HG02943 (cell line): ENCODE results near the gene ITGA2.

ENCODE experiments used
- ATAC-seq: cut with Tn5 transposase; IDR thresholded peaks from one replicate; pipeline ENCODE4 v1.9.1; 2021; ENCODE audit warnings: mild to moderate bottlenecking, low read depth, moderate library complexity; ENCODE audit not compliant: unreplicated experiment

The ITGA2 gene

GRCh38 chr5:53048248-53048647 lies 59.1 kb downstream of the ITGA2 start:
- ATAC-seq = no peak

GRCh38 chr5:53052499-53052898 lies 63.3 kb downstream of the ITGA2 start:
- ATAC-seq = no peak

GRCh38 chr5:53053364-53053763 lies 64.2 kb downstream of the ITGA2 start:
- no peak for ATAC-seq

GRCh38 chr5:53055365-53055764 lies 66.2 kb downstream of the ITGA2 start:
- ATAC-seq = no peak

GRCh38 chr5:53059281-53059680 lies 70.1 kb downstream of the ITGA2 start:
- no peak for ATAC-seq

GRCh38 chr5:53063176-53063575 lies 74.0 kb downstream of the ITGA2 start:
- no peak for ATAC-seq

- ATAC-seq = no peak
Measured at GRCh38 chr5:53063791-53064190, 74.6 kb downstream of the ITGA2 start.

- no peak for ATAC-seq
Measured at GRCh38 chr5:53066088-53066487, 76.9 kb downstream of the ITGA2 start.

- no peak for ATAC-seq
Measured at GRCh38 chr5:53067641-53068040, 78.5 kb downstream of the ITGA2 start.

GRCh38 chr5:53068291-53068836 lies 79.2 kb downstream of the ITGA2 start:
- no peak for ATAC-seq

- no peak for ATAC-seq
Measured at GRCh38 chr5:53069626-53070025, 80.5 kb downstream of the ITGA2 start.

- ATAC-seq = no peak
Measured at GRCh38 chr5:53071298-53071697, 82.1 kb downstream of the ITGA2 start.

- no peak for ATAC-seq
Measured at GRCh38 chr5:53071738-53072137, 82.6 kb downstream of the ITGA2 start.

- no peak for ATAC-seq
Measured at GRCh38 chr5:53073348-53073747, 84.2 kb downstream of the ITGA2 start.

GRCh38 chr5:53076014-53076583 lies 86.9 kb downstream of the ITGA2 start:
- ATAC-seq = no peak

GRCh38 chr5:53080271-53080670 lies 91.1 kb downstream of the ITGA2 start:
- ATAC-seq = no peak

GRCh38 chr5:53083927-53084326 lies 94.8 kb downstream of the ITGA2 start:
- no peak for ATAC-seq

- ATAC-seq = no peak
Measured at GRCh38 chr5:53084546-53085255, 95.5 kb downstream of the ITGA2 start.

GRCh38 chr5:53087171-53087570 lies 98.0 kb downstream of the ITGA2 start:
- ATAC-seq = no peak

- ATAC-seq = no peak
Measured at GRCh38 chr5:53087621-53088121, 98.5 kb downstream of the ITGA2 start.

GRCh38 chr5:53089481-53089991 lies 100.4 kb downstream of the ITGA2 start:
- ATAC-seq = peak; percentile 86

GRCh38 chr5:53090229-53090628 lies 101.1 kb downstream of the ITGA2 start:
- no peak for ATAC-seq
